Activated CD4-positive, alpha-beta T cell treated with anti-CD3 and anti-CD28 coated beads, Interleukin-2, amount 50 U/mL, for 4 hours (primary cell): ENCODE data around the gene EDA2R.

Experiments used
- DNase-seq, 2 experiments: peaks; one replicate each; pipeline ENCODE4 v3.0.0-alpha.2; 2020

Gene EDA2R, protein sequence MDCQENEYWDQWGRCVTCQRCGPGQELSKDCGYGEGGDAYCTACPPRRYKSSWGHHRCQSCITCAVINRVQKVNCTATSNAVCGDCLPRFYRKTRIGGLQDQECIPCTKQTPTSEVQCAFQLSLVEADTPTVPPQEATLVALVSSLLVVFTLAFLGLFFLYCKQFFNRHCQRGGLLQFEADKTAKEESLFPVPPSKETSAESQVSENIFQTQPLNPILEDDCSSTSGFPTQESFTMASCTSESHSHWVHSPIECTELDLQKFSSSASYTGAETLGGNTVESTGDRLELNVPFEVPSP

DNA sequence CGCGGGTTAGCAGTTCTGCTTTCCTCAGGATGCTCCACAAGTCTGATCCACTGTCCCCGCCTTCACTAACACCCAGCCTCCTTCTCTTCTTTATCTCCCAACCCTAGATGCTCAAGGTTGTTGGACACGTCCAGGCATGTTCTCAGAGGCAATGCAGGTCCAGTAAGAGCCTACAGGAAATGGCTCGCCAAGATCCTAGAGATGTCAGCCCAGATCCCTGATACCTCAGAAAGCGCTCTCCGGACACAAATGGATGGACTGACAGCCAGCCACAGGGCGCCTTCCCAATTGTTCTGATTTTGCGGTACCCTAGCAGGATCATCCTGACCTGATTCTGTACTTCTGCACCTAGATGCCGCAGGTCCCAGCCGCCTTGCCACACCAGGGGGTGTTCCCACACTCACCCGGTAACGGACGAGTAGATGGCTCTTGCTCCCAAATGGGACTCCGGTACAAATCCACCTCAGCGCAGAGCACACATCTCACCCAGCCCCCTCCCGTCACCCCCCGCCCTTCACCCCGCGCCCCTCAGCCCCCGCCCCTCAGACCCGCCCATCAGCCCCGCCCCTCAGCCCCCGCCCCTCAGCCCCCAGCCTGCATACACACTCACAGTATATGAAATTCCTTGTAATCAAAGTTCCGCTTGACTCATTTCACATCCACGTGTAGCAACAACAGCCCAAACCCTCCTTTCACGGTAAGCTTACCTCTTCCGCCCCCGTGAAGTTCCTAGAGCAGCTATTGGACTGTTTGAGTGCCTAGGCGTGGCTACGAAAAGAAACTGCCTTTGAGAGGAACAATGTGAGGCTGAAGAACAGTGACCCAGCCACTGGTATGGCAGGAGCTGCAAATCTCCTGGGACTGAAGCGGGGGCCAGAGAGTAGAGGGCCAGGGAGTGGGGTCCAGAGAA, at the start of gene EDA2R:
EDA2R (minus strand) TSS at position 488 of the 910 bp plus-strand sequence. CDS start 23,058 bp downstream, outside the sequence.
- peak; percentile 2 to 16 for DNase-seq

DNA sequence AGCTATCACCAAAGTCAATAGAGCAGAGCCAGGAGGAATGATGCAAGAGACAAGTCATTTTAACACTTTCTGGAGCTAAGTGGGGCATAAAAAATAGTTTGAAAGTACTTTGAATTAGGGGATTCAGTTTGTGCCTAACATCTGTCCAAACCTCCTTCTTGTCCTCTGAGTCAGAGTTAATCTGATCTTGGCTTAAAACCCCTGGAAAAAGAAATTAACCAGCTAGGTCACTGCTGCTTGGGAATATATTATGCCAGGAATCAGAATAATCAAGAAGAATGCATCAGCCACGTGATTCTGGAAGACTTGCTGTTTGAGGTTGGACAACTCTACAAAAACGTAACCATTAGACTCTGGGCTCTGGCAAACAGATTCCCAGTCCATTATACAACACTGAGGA, 45.3 kb upstream of the EDA2R start:
- no peak for DNase-seq

- DNase-seq, result no peak
Observed at GRCh38 chrX:66680451-66680850, 41.6 kb upstream of the EDA2R start.

DNA sequence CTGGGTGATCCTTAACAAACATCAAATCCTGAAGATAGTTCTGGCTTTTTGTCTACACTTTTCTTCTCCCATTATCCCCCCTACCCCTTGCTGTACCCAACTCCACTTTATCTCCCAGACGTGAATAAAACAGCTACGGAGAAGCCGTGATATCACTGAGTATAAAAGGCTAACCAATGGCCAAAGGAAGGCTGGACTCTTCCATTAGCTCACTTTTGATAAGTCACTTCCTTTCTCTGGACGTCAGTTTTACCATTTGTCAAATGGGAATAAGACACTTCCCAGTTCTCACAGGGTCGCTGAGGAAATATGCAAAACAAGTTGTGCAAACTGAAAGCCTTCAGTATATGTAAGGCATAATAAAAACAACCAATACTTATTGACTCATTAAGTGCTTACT, 38.6 kb upstream of the EDA2R start:
- DNase-seq, result no peak

DNA sequence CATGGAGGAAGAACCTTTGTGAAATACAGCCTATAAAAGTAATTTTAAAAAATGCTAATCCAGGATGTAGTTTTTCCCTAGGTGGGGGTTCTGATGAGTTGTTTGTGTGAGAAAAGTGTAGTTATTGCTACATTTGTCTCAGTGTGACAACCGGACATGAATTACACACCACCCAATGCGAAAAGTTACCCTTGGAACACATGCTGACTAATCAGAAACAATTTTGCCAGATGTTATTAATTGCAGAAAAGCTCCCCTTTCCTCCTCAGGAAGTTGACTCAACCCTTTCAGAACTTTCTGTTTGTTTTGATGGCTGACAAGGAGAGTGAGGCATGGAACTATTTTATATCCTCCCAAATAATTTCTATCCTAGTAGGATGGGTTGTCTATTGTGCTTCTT, 38.1 kb upstream of the EDA2R start:
- no peak for DNase-seq

- DNase-seq, result no peak
Observed at GRCh38 chrX:66676413-66676812, 37.5 kb upstream of the EDA2R start.

DNA sequence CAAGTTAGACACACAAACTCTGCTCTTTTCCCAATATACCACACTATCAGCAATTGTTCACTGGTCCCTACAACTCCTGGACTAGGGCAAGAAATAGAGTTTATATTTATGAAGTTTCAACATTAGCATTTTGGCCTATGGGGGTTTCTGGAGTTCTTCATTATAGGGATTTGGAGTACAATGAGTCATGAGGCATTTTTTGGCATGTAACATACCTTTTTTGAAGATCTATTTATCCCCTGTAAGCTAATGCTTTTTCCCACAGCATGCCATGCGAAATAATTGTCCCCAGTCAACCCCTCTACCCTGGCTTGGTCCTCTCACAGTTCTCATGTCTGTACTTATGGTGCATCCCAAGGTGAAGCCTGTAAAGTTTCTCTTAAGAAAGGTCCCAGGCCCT, 36.7 kb upstream of the EDA2R start:
- no peak for DNase-seq

DNA sequence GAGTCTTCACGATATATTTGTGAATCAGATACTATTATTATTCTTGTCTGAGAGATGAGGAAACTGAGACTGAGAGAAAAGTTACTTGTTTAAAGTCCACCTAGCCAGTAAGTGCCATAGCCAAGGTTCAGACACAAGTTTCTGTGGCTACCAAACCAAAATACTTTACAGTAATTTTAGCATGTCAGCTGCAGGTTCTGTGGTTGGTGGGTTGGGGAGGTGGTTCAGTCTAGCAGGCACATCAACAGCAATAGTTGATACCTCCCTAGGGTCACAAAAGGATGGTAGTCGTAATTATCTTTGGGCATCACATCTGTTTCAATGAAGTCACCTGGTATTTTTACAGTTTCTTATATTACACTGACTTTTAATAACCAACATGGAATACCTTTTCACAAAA, 35.6 kb upstream of the EDA2R start:
- DNase-seq, result no peak

- no peak for DNase-seq
Observed at GRCh38 chrX:66672106-66672505, 33.2 kb upstream of the EDA2R start.

- no peak for DNase-seq
Observed at GRCh38 chrX:66654411-66654810, 15.5 kb upstream of the EDA2R start.

DNA sequence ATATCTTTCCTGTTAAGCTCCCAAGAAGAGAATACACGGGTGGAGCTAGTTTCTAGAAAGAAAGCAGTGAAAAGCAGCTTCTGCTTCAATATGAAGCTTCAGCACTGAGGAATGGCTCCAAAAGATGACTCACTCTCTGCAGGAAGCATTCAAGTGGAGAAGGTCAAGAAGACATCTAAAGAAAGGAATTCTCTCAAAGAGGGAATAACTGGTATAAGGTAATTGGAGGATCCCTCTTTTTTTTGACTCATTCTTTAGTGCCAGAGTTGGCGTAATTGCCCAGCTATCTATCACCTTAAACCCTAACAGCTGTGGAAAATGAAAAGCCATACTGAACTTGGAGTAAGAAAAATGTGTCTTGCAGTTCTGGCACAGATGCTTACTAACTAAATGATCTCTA, 3.5 kb downstream of the EDA2R start:
- DNase-seq, result no peak

DNA sequence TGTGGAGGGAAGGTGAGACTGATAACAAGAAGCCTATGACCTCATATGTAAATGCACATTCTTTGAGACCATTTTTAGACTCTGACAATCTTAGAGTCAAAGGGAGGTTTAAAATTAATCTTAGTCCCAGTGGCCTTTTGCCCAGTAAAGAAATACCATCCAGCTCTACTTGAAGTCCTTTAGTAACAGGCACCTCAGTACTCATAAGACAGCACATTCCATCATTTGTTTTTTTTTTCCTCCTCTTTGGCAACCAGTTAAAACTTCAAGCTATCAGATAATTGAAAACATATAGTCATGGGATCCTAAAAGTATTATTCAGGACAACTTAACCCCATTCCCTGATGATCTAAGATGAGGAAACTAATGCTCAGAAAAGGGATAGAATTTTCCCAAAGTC, 4.6 kb downstream of the EDA2R start:
- no peak for DNase-seq

GRCh38 chrX:66633541-66633940, 5.3 kb downstream of the EDA2R start:
- no peak for DNase-seq

DNA sequence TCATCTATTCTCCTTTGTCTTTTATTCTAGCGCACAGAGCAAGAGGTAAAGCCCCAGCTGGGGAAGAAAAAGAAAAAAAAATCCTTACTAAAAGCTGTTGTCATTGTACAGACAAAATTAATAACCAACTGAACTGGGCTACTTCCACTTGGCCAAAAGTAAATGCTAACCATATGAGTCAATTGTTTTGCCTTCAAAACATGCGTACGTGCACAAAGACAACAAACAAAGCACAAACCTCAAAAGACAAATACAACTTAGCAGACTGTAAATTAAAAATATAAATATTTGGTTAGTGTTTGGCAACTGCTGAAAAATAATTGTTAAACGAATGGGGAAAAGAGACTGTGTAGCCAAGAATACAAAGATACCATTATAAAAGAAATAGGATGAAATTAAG, 5.9 kb downstream of the EDA2R start:
- no peak for DNase-seq

DNA sequence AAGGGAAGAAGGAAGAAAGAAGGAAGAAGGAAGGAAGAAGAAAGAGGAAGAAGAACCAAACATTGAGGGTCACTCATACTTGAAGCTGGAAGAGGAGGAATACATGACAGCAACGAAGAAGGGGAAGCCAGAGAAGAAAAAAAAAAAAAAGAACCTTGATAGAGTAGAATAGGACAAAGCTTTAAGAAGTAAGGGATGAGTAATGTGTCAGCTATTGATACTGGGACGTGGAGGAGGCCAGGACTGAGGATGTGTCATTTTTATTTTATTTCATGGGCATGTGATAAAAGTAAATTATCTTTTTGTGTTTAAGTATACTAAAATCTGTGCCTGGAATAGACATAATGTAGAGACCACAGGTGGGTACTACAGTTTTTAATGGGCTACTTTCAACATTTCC, 6.4 kb downstream of the EDA2R start:
- no peak for DNase-seq

DNA sequence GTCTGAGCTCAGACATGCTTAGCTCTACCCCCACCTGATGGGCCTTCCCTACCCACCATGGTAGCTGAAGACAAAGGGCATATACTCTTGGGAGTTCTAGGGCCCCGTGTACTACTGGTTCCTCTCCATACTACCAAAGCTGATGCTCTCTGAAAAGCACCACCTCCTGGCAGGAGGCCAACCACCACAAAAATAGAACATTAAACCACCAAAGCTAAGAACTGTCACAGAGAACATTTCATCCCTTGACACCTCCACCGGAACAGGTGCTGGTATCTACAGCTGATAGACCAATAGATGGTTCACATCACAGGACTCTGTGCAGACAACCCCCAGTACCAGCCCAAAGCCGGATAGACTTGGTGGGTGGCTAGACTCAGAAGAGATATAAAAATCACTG, 13.4 kb downstream of the EDA2R start:
- DNase-seq, result no peak

DNA sequence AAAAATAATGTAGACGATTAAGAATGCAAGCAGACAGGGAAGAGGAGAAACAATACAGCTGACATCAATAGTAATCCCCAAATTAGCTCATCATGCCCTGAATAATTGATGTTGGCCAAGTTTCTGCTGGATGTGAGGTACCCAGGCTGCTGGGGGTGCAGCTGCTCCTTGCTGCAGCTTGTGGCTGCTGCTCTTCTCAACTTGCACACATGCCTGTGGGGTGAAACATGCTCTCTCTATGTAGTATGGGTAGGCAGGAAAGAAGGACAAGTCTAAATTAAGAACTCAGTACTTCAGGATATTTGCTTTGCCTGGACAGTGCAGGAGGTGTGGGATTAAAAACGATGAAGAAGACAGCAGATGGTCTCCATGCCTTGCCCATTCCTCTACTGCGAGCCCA, 16.7 kb downstream of the EDA2R start:
- no peak for DNase-seq

- no peak for DNase-seq
Observed at GRCh38 chrX:66616944-66617343, 21.9 kb downstream of the EDA2R start.

- DNase-seq, result no peak
Observed at GRCh38 chrX:66602381-66602938, 36.4 kb downstream of the EDA2R start.

DNA sequence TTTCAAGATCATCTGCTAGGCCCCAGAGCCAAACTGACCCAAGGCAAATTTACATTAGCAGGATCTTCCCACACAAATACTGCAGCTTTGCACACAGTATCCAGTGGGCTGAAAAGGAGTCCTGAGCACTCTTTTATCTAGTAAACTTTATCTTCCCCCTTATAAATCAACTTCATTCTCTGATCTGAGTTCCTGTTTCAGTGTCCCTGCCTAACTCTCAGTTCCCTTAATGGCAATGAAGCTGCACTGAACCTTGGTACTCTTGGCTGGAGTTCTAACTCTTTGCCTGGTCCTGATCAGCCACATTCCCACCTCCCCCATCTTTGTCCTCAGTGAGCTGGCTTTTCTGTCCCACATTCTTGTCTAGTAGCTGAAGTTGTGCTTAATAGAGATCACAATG, 37.4 kb downstream of the EDA2R start:
- no peak for DNase-seq

DNA sequence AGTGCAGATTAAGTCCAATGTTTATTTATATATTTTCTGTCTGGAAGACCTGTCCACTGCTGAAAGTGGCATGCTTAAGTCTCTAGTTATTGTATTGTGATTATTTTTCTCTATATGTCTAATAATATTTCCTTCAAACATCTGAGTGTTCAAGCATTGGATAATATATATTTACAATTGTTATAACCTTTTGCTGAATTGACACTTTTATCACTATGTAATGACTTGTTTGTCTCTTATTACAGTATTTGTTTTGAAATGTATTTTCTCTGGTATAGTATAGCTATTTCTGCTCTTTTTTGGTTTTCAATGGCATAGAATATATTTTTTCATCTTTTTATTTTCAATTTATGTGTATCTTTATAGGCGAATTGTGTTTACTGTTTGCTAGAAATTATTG, 59.7 kb downstream of the EDA2R start:
- no peak for DNase-seq

GRCh38 chrX:66553973-66554372, 84.9 kb downstream of the EDA2R start:
- no peak for DNase-seq

DNA sequence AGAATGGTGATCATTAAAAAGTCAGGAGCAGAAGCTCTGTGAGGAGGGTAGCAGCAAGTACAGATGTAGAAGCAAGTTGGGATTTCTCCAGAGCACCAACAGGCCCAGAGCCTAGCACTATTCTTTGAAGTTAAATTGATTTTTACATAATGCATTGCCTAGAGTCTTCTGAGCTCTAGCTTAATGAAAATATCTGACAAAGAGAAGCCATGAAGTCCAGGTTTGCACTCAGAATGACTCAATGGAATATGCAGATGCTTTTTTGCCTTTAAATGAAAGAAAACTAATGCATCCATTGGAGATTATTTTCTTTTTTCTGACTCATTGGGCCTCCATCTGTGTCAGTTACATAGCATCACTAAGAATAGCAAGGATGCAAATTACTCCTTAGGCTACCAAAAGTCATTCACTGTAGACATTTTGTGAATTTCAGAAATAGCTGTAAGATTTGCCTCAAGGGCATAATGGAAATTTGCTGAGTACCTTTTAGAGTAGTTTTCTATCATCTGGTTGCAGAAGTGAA, 91.0 kb downstream of the EDA2R start:
- no peak for DNase-seq
